ENCODE data around the gene RALGPS1. TPM values are rescaled to one million over a fixed set of nuclear protein-coding genes. Genes with fewer than 3 reads are reported as not detected.

Gene RALGPS1
- total and polyA plus RNA-seq, 7 donors, result 6.6 to 18.6 (median 11.4) TPM

DNA sequence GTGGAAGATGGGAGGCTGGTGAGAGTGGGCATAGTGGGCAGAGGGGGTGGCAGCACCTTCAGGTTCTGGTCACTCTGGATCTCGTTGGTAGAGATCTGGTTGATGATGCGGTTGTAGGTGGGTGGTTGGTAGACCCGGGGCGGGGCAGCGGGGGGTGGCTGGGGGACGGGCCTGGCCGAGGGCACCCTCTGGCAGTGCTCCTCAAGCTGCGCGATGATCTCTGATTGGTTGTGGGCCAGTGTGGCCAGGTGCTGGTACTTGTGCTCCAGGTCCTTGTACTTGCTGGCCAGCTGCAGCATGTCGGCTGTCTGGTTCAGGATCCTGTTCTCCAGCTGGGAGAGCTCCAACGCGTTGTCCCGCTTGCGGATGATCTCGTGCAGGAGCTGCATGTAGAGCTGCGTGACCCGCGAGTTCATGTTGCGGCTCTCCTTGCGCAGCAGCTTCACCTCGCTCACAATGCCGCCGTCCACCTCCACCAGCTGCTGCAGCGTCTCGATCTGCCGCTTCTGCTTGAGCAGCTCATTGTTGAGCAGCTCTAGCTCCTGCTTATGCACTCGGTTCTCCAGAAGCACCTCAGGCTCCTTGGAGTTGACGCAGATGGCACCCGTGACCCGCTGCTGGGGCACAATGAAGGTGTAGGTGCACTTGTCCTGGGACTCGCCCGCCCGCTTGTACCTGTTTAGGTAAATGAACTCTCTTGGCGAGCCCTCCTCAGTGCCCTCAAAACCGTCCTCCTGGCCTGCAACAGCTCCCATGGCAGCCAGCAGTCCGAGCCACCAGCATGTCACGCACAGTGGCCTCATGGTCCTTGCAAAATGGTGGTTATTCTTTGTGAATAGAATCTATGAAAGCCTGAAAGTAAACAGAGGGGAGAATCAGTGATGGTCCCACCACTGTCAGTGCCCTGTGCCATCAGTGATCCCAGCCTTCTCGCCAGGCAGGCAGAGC is 193.6 kb downstream of the RALGPS1 start:
- no peak overlapping the region for H3K4me3 ChIP-seq
- H3K9me3 ChIP-seq, result no peaks in the 10 kb centered on the region
- H3K4me1 ChIP-seq, result peaks cover 0 to 100% (median 86%) of the 10 kb centered on the region in 4 donors
- WGBS, 2 donors, result 92 to 97% methylated on average over 38 of the region's 38 CpGs
- peaks cover 0 to 31% (median 0%) of the 10 kb centered on the region in 4 donors for H3K36me3 ChIP-seq
- peak; percentile 23 to 72 (median 64) for TF ChIP-seq POLR2AphosphoS5 (IDR thresholded peaks at IDR 0.05)
- no peak for TF ChIP-seq POLR2A (IDR thresholded peaks at IDR 0.05)
- TF ChIP-seq, protein P1, sequence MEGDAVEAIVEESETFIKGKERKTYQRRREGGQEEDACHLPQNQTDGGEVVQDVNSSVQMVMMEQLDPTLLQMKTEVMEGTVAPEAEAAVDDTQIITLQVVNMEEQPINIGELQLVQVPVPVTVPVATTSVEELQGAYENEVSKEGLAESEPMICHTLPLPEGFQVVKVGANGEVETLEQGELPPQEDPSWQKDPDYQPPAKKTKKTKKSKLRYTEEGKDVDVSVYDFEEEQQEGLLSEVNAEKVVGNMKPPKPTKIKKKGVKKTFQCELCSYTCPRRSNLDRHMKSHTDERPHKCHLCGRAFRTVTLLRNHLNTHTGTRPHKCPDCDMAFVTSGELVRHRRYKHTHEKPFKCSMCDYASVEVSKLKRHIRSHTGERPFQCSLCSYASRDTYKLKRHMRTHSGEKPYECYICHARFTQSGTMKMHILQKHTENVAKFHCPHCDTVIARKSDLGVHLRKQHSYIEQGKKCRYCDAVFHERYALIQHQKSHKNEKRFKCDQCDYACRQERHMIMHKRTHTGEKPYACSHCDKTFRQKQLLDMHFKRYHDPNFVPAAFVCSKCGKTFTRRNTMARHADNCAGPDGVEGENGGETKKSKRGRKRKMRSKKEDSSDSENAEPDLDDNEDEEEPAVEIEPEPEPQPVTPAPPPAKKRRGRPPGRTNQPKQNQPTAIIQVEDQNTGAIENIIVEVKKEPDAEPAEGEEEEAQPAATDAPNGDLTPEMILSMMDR (IDR thresholded peaks at IDR 0.05), result no peak
- TF ChIP-seq EP300 (IDR thresholded peaks at IDR 0.05), result no peak
- peak; percentile 91 for DNase-seq
- no peaks in the 10 kb centered on the region for H3K27me3 ChIP-seq
- H3K27ac ChIP-seq, result peak overlapping the region; percentile 50 to 95 (median 80)
- intact Hi-C loops (cut with DNase I), result loop anchor here (5.0 kb wide), 2 partner anchors 79 to 86 kb away; no protein-coding TSS in a partner anchor

DNA sequence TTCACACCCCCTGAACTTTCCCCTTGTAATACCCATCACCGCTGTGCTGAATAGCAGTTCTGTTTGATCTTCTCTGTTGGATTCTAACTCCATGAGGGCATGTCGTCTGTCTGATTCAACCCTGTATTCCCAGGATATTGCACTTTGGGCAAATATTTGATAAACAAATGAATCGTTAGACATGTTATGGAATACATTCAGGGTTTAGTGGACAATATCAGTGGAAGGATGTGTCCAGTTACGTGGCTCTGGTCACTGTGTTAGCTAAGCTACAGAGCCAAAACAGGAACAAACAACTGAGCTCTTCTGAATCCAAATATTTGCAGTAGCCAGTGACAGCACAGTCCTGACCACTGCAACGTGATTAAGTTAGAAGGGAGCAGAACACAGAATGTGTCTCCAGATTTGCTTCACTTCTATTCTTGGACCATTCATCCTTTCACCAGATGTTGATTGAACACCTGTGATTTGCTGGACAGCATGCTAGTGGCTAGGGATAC is 194.7 kb downstream of the RALGPS1 start:
- DNase-seq, result no peak
- no peaks in the 10 kb centered on the region for H3K27me3 ChIP-seq
- H3K27ac ChIP-seq, result peak overlapping the region; percentile 50 to 95 (median 80)
- no peak overlapping the region for H3K4me3 ChIP-seq
- H3K9me3 ChIP-seq, result no peaks in the 10 kb centered on the region
- H3K4me1 ChIP-seq, result peaks cover 0 to 100% (median 88%) of the 10 kb centered on the region in 4 donors
- 59 to 70% methylated on average over 5 of the region's 5 CpGs for WGBS, 2 donors
- intact Hi-C loops (cut with DNase I), result loop anchor here (5.0 kb wide), 2 partner anchors 78 to 87 kb away; no protein-coding TSS in a partner anchor
- TF ChIP-seq POLR2AphosphoS5 (IDR thresholded peaks at IDR 0.05), result peak in 1 of 4 donors; percentile 21
- TF ChIP-seq, protein P1 (IDR thresholded peaks at IDR 0.05), result no peak
- H3K36me3 ChIP-seq, result peaks cover 0 to 22% (median 0%) of the 10 kb centered on the region in 4 donors

DNA sequence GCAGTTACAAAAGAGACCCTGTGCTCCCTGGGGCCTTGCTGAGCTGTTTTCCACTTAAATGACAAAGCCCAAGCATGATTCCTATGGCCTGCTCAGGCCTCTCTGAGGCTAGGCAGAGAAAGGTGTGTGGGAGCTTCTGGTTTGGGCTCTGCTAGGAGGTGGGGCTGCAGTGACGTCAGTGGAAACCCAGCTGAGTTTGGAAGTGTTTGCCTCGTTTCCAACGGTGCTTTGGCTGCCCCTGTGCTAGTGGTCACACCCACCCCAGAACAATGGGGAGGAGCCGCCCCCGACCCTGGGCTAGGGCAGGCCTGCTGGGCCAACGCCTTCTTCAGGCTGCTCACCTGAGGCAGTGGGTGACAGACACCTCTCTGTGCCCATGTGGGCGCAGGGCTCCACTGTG is 197.5 kb downstream of the RALGPS1 start:
- 40 to 61% methylated on average over 7 of the region's 7 CpGs for WGBS, 2 donors

DNA sequence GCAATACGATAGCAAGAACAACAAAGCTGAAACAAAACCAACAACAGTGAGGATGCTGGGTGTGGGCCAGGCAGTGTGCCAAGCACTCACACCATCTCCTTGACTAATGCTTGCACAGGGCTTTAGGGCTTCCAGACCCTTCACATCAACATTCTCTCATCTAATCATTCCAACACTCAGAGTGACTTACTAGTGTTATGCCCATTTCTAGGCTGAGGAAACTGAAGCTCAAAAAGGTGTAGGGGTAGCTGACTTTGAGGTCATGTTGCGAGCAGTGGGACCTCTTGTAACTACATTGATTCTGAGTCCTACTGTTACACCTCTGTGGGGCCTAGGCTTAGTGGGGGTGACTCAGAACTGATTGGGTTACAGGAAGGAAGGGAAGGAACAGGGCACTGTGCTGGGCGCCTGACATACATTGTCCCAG is 198.2 kb downstream of the RALGPS1 start:
- Histone ChIP-seq H3K36me3 (peaks cover 0 to 7% (median 2%) of the 10 kb centered on the region in 4 donors), H3K9me3 (no peaks in the 10 kb centered on the region), H3K4me3 (no peak overlapping the region), H3K4me1 (peaks cover 0 to 100% (median 73%) of the 10 kb centered on the region in 4 donors), H3K27me3 (no peaks in the 10 kb centered on the region), H3K27ac (peak overlapping the region in 3 of 4 donors; percentile 41 to 95 (median 87))
- WGBS, 2 donors, result 88% methylated on average over 3 of the region's 3 CpGs
- no peak for TF ChIP-seq POLR2AphosphoS5 (IDR thresholded peaks at IDR 0.05)
- intact Hi-C loops (cut with DNase I), result no loop called here
- DNase-seq, result no peak

More for the DNA sequence above, 197.5 kb downstream of the RALGPS1 start:
- Histone ChIP-seq H3K4me1 (peaks cover 0 to 100% (median 77%) of the 10 kb centered on the region in 4 donors), H3K36me3 (peaks cover 0 to 14% (median 0%) of the 10 kb centered on the region in 4 donors), H3K27me3 (no peaks in the 10 kb centered on the region), H3K27ac (peak overlapping the region in 3 of 4 donors; percentile 41 to 95 (median 87)), H3K4me3 (no peak overlapping the region), H3K9me3 (no peaks in the 10 kb centered on the region)
- TF ChIP-seq EP300 (IDR thresholded peaks at IDR 0.05) (no peak), POLR2AphosphoS5 (IDR thresholded peaks at IDR 0.05) (no peak), POLR2A (IDR thresholded peaks at IDR 0.05) (no peak)
- TF ChIP-seq, protein P1 (IDR thresholded peaks at IDR 0.05), result no peak
- no peak for DNase-seq
- intact Hi-C loops (cut with DNase I), result no loop called here

All from sigmoid colon (tissue), 7 donors.